HG03103 (cell line): ENCODE results near the gene FBP1.

Experiments used
- ATAC-seq: cut with Tn5 transposase; IDR thresholded peaks from one replicate; pipeline ENCODE4 v1.9.1; 2021; ENCODE audit warnings: low read depth; ENCODE audit not compliant: unreplicated experiment

Gene FBP1

DNA sequence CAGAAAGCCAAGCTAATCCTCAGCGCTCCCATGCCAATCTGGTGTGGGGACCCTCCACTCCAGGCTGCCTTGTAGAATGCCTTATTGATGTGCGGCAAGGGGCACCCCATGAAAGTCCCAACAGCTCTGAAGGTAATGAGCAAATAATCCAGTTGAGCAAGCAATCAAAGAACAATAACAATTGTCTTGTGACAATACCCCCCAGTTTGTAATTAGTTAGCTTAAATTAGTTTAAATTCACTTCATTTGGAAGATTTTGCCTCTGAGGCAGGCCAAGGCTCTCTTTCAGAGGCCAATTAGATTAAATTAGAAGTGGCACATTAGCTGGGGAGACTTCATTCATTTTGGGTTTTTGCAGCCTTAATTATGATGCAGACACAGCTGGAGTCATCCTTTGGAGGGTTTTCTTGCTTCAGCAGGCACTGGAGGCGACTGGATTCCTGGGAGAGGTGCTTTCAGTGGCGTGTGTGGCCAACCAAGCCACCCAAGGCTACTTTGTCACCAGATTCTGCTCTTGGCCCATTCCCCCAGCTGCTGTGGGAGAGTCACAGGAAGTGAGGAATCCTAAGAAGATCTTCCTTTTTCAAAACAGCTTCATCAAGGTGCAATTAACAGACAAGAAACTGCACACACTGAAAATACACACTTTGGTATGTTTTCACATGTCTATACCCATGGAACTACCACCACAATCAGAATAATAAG lies 17.9 kb upstream of the FBP1 start:
- no peak for ATAC-seq

DNA sequence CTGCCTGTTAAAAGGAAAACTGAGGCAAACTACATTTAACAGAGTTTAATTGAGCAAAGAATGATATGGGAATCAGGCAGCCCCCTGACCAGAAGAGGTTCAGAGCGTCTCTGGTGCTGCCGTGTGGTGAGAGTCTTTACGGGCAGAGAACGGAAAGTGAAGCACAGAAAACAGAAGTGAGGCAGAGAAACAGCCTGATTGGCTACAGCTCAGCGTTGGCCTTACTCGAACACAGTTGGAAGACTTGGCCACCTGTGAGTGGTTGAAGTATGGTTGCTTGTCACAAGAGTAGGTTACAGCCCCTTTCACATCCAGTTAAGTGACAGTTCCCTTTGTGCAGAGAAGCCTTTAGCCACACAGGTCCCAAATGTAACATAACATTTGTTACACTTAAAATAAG lies 16.9 kb upstream of the FBP1 start:
- peak; percentile 98 for ATAC-seq

DNA sequence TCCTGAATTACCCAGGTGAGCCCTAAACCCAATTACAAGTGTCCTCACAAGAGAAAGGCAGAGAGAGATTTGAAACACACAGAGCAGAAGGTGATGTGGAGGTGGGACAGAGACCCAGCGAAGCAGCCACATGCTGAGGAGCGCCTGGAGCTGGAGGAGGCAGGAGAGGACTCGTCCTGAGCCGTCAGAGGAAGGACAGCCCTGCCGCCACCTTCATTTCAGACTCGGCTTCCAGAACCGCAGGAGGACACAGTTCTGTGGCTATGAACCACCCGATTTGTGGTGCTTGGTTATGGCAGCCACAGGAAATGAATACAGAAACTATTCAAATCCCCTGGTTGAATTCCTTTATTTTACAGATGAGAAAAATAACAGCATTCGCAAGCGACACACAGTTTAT lies 16.4 kb upstream of the FBP1 start:
- ATAC-seq, result no peak

DNA sequence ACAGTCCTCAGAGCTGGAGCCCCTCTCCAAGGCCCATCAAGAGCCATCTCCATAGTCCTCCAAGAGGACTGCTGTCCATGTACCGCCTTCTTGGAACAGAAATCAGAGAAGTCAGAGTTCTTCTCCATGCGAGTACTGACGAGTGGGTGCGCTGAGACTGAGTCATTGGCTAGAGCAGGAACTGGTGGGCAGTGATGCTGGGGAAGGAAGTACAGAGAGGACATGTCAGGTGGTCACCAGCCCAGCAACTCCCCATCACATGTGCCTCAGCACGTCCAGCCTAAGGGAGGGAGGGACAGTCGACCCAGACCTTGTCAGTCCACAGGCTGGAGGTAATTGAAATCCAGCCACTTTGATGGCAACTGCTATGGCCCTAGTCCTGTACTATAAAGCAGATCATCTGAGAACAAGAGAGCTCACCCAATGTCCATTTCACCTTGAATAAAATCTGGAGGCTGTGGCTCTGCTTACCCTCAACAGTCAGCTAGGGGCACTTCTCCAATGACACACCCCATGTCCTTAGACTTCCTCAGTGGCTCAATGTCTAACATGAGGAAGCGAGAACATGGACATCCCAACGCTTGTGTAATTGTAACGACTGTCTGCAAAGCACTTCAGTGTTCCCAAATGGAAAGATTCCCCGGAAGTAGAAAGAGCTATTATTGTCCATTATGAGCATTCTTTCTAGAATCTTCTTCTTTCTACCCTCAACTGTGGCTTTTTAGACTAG lies 15.0 kb upstream of the FBP1 start:
- ATAC-seq, result no peak

DNA sequence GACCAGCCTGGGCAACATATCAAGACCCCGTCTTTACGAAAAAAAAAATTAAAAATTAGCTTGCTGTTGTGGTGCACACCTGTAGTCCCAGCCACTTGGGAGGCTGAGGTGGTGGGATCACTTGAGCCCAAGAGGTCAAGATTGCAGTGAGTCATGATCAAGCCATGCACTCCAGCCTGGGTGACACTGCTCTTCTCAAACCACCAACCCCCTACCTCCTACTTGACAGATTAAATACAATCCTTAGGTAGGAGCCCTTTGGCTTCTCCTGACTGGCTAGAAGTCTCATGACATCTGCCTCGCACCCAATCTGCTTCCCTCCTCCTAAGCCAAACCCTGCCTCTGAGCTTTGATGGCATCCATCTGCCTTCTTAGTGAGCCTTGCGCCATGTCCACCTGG lies 11.6 kb upstream of the FBP1 start:
- ATAC-seq, result no peak

DNA sequence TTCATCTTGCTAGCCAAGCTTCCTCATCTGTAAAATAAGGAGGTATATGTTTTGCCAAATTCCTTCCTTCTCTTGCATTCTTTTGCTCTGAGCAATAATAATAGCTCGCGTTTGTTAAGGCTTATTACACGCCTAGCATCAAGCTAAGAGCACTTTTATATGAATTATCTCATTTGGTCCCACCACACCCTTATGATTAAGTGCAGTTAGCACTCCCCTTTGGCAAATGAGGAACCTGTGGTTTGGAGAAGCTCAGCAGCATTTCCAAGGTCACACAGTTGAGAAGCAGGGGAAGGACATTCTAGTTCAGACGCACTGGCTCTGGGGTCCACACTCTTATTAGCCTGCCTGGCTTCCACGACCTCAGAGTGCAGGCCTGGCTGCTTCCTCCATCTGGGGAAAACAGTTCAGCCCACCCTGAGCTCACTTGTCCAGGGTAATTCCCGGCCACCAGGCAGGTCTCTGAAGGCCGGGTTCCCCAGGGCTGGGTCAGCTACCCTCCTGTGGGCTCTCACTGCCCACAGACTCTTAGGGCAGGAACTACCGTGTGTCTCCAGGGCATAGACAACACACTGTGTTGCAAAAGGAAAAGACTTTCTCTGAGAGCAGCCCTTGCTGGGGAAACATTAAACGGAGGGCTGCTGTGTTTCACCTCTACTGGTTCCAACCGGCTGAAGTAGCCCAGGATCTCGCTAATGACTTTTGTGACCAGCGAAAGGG lies 9.9 kb upstream of the FBP1 start:
- ATAC-seq, result no peak

DNA sequence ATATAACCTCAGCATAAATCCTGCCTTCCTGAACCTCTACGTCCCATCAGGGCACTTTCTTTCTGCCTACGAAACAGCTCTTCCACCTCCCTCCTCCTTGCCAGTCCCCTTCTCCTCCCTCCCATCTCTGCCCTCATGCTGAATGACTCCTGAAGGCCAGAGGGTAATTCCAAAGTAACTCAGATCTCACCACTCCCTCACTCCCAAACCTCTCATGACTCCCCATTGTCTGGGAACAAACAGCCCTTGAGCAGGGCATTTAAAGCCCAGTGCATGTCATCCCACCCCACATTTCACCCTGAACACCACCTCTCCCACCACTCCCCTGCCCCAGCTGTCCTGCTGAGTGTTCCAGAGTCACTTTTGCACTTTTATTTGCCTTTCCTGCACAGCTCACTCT lies 8.9 kb upstream of the FBP1 start:
- no peak for ATAC-seq

DNA sequence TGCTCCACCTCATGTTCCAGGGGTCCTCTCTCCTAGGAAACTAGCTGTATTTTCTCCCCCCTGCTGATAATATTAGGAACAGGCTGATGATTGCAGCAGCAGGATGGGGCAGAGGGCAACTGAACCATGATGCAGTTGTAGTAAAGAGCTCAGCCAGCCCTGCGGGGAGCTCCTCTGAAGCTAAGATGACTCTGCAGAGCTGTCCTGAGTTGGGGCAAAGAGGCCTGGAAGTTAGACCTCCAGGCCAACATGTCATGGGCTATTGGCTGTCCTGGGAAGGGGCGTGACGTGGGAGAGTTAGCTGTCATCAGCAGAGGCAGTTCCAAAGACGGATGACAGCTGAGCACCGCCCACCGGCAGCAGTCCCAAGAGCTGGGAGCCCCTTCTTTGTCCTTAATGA lies 6.6 kb upstream of the FBP1 start:
- no peak for ATAC-seq

DNA sequence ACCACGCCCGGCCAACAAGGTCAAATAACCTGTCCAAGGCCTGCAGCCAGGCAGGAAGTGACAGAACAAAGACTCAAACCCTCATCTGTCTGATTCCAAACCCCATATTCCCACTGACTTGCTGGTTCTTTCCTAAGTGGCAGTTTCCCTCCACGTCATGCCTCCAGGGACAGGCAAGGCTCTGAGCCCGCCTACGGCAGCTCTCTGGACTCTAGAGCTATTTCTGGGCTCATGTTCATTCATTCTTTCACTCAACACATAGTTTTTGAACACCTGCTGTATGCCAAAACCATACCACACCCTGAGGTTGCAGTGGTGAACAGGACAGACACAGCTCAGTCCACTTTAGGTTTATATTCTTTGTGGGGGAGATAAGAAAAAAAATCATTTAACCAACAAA lies 5.2 kb upstream of the FBP1 start:
- no peak for ATAC-seq

DNA sequence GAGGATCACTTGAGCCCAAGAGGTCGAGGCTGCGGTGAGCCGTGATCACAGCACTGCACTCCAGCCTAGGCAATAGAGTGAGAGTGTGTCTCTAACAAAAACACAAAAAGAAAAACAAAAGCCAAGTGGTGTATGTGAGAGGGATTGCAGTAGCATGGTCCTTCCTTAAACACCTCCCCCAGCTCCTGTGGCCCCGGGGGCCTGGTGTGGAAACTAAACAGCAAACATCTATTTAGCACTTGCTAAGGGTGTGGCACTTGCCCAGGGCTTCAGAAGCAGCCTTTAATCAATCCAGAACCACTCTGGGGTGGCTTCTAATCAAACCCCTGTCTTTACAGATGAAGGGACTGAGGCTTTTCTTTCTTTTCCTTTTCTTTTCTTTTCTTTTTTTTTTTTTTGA lies 4.4 kb upstream of the FBP1 start:
- no peak for ATAC-seq

DNA sequence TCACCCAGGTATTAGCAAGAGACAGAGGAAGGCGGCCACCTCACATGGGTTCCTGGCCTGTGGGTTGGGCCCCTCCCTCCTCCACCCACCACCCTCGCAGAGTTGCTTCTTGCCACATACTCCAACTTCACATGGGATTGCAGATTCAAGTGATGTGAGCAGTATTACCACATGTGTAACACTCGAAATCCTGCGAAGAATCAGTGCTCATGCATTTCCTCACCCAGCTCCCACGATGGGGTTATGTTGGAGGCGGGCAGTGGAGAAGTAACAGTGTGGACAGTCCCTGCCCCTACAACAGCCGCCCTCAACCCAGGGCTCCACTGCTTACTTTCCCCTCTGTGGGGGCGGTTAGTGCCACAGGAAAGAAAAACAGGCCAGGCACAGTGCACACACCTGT lies 3.9 kb upstream of the FBP1 start:
- no peak for ATAC-seq

DNA sequence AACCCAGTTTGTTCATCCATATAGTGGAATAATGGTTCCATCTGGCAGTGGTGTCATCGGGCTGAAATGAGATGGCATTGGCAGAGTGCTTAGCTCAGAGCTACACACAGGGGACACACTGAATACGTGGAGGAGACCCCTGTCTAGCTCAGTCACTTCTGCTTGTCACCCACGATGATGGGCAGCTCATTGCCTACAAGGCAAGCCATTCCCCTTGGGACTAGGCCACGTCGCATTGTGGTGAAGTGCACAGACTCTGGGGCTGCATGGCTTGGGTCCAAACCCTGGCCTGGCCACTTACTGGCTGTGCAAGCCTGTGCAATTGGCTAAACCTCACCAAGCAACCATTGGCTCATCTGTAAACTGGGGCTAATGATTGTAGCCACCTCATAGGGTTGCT lies 3.2 kb upstream of the FBP1 start:
- no peak for ATAC-seq

DNA sequence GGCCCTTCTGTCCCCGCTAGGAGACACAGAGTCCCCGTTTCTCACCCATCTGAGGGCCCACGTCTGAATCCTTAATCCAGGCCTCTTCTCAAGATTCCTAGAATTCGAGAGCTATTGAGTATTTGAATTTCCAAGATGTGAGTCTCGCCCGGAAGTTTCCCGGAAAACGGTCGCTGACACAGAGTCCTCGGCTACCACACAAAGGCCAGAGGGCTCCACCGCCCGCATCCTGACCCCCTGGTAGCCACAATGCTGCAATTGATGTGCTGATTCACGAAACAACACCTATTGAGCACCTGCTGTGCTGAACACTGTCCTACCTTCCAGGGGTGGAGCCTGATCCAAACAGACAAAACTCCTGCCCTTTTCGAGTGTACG lies 670 bp upstream of the FBP1 start:
- no peak for ATAC-seq

DNA sequence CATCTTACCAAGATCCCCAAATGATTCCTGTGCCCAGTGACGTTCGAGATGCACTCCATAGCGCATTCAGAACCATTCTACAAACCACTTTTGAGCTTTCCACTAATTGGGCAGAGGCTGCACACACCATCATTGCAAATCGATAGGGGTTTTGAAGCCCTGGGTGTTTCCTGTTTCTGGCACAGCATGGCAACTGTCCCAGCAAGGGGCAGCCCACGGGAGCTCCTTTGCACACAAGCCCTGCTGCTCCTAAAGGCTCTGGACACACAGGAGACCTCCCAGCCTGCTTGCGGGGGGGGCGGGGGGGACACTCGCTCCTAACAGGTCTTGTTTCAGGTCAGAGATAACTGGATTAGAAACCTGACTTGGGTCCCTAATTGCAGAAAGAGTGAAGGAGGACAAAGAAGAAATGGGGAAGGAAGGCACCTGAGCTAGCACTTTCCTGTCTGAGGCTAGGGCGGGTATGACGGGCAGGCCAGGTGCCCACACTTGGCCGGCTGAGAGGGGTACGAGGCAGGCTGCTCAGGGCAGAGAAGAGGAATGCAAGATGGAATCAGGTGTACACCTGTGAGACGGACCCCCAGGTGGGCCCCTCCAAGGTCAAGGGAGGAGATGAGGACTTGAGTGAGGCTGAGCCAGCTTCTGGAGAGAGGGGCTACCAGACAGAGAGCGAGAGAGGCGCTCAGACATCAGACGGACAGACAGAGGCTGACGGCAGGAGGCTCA lies 820 bp downstream of the FBP1 start:
- no peak for ATAC-seq

DNA sequence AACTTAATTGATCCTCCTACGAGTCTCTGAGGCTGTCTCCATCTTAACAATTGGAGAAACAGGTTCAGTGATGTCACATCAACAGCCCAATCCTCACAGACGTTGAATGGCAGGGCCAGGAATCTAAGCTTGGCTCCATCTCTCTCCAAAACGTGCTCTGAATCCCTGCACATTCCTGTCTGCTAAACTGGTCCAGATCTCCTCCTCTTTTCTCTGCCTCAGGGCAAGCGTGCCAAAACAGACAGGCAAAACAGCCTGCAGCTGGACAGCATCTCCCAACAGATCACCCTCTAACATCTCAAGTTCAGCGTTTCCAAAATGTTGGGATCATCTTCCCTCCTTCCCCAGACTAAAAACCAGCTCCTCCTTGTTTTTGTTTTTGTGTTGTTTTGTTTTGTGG lies 6.6 kb downstream of the FBP1 start:
- no peak for ATAC-seq

DNA sequence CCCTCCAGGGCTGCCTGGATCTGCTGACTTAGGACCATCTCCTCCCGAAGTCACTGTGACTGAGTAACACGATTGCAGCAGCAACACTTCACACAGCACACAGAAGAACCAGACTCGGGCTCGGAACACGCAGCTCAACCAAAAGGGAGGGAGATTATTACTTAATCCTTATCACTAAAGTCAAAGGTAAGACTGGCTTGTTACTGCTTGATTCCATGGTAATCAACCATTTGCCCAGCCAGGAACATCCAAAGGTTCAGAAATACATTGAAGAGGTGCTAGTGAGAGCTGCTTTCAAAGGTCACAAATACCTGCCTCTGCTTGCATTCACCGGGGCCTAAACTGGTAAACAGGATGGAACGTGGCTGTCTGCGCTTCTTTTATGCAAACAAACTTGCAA lies 7.7 kb downstream of the FBP1 start:
- no peak for ATAC-seq

DNA sequence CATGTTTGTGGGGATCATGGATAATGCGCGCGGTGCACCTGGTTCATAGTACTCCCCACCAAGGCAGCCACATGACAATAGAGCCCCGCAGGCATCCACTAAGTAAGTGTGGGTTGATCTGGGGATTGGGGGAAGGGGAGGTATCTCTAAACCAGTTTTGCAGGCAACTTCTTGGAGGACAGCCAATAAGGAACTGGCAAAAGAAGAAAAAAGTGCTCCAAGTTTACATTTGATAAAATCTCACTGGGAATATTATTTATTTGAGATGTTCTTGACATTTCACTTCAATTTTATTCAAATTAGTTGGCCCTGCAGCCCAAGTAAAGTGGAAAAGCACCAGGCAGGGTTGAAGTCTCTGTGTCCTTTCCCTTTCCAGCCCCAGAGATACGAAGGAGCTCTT lies 8.5 kb downstream of the FBP1 start:
- ATAC-seq, result no peak

DNA sequence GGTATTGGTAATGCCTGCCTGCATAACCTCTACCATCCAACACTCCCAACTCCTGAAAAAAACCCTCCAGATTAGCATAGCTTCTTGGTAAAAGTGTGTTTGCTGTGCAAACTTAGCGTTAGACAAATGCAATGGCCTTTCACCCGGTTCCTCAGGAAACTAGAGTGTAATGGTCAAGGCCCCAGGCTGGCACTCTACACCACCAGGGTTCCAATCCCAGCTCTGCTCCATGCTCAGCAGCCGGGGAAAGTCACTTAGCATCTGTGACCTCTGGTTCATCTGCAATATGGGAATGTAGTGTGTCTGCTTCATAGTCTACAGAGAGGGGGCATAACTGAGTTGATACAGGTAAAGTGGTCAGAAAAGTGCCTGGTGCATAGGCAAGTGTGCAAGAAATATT lies 9.0 kb downstream of the FBP1 start:
- no peak for ATAC-seq

DNA sequence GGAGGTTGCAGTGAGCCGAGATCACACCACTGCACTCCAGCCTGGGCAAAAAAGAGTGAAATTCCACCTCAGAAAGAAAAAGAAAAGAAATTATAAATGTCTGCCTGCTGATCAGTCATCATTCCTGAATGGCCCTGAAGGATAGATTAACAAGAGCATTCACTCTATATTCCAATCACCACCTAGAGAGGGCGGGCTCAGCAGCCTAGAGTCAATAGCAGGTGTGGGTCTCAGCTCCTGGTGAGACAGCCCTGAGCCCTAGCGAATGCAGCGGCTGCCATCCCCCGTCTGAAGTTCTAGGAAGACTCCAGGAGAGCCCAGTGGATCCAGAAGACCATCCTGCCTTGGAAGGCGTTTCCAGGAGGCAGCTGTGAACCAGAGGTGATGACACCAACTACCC lies 12.0 kb downstream of the FBP1 start:
- no peak for ATAC-seq

DNA sequence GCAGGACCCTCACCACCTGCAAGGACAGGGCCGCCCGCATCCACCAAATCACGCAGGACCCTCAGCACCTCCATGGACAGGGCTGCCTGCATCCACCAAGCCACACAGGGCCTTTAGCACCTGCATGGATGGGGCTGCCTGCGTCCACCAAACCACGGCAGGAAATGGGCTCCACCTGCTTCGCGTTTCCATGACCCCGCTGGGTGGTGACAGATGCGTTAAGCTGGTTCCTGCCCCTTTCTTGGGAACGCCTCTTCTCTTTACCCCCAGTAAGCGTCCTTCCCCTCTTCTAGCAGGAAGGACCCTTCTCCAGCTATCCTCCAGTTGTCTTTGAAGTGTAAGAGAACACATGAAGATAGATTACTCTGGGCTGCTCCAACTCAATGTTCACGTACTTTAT lies 13.5 kb downstream of the FBP1 start:
- ATAC-seq, result no peak

DNA sequence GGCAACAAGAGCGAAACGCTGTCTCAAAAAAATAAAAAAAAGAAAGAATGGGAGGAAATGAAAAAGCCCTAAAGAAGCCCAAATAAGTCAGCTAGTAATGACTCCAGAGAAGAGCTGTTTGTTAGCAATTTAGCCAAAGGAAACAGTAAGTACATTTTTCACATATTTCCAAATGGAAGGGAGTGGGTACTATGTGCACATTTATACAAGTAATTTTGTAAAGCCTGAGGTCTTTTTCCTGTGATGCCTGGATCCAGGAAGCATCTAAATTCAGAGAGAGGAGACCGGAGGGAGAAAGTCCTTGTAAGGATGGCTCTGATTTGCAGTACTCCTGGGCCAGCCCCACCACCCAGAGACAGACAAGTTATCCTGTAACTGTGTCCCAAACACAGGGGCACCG lies 14.7 kb downstream of the FBP1 start:
- no peak for ATAC-seq
